ENCODE measurements around the gene DPH2. TPM values are rescaled to one million over a fixed set of nuclear protein-coding genes. Genes with fewer than 3 reads are reported as not detected.

Gene DPH2
- total RNA-seq, 1 donor from 2014 or later = 51.6 TPM

GRCh38 chr1:43996733-43997115 is 26.9 kb downstream of the DPH2 start:
- ChIA-PET CTCF (no interaction called here), POLR2A (no interaction called here)
- DNase-seq (no peak), ATAC-seq (ENCODE audit: low read depth) (no peak)
- no peaks in the 10 kb centered on the region for H3K36me3 Mint-ChIP-seq (ENCODE audit: low read depth)
- intact Hi-C loops (cut with micrococcal nuclease) = loop anchor here (10.0 kb wide), 1 partner anchor 638 kb away; no protein-coding TSS in a partner anchor
- H3K9me3 Mint-ChIP-seq = no peaks in the 10 kb centered on the region
- H3K27me3 Mint-ChIP-seq = no peaks in the 10 kb centered on the region
- H3K4me1 Mint-ChIP-seq = peaks cover 29% of the 10 kb centered on the region
- H3K27ac Mint-ChIP-seq = no peak overlapping the region
- no peak overlapping the region for H3K4me3 Mint-ChIP-seq
- TF ChIP-seq, protein P1, sequence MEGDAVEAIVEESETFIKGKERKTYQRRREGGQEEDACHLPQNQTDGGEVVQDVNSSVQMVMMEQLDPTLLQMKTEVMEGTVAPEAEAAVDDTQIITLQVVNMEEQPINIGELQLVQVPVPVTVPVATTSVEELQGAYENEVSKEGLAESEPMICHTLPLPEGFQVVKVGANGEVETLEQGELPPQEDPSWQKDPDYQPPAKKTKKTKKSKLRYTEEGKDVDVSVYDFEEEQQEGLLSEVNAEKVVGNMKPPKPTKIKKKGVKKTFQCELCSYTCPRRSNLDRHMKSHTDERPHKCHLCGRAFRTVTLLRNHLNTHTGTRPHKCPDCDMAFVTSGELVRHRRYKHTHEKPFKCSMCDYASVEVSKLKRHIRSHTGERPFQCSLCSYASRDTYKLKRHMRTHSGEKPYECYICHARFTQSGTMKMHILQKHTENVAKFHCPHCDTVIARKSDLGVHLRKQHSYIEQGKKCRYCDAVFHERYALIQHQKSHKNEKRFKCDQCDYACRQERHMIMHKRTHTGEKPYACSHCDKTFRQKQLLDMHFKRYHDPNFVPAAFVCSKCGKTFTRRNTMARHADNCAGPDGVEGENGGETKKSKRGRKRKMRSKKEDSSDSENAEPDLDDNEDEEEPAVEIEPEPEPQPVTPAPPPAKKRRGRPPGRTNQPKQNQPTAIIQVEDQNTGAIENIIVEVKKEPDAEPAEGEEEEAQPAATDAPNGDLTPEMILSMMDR (IDR thresholded peaks at IDR 0.05) = no peak

- ChIA-PET CTCF (no interaction called here), POLR2A (no interaction called here)
- ATAC-seq (ENCODE audit: low read depth) (no peak), DNase-seq (no peak)
- intact Hi-C loops (cut with micrococcal nuclease) = loop anchor here (10.0 kb wide), 1 partner anchor 637 kb away; no protein-coding TSS in a partner anchor
- H3K4me1 Mint-ChIP-seq = peaks cover 24% of the 10 kb centered on the region
- no peak overlapping the region for H3K4me3 Mint-ChIP-seq
- no peaks in the 10 kb centered on the region for H3K9me3 Mint-ChIP-seq
- TF ChIP-seq, protein P1 (IDR thresholded peaks at IDR 0.05) = no peak
- no peaks in the 10 kb centered on the region for H3K36me3 Mint-ChIP-seq (ENCODE audit: low read depth)
- no peak overlapping the region for H3K27ac Mint-ChIP-seq
- H3K27me3 Mint-ChIP-seq = no peaks in the 10 kb centered on the region
Observed at GRCh38 chr1:43997295-43997999, 27.6 kb downstream of the DPH2 start.

GRCh38 chr1:43998000-43998378 is 28.2 kb downstream of the DPH2 start:
- intact Hi-C loops (cut with micrococcal nuclease) = loop anchor here (10.0 kb wide), 1 partner anchor 637 kb away; no protein-coding TSS in a partner anchor
- Mint-ChIP-seq H3K4me3 (no peak overlapping the region), H3K27ac (no peak overlapping the region), H3K27me3 (no peaks in the 10 kb centered on the region), H3K9me3 (no peaks in the 10 kb centered on the region), H3K36me3 (ENCODE audit: low read depth) (no peaks in the 10 kb centered on the region), H3K4me1 (peaks cover 19% of the 10 kb centered on the region)
- ATAC-seq (ENCODE audit: low read depth) (no peak), DNase-seq (no peak)
- ChIA-PET CTCF (no interaction called here), POLR2A (no interaction called here)
- TF ChIP-seq, protein P1 (IDR thresholded peaks at IDR 0.05) = no peak

DNA sequence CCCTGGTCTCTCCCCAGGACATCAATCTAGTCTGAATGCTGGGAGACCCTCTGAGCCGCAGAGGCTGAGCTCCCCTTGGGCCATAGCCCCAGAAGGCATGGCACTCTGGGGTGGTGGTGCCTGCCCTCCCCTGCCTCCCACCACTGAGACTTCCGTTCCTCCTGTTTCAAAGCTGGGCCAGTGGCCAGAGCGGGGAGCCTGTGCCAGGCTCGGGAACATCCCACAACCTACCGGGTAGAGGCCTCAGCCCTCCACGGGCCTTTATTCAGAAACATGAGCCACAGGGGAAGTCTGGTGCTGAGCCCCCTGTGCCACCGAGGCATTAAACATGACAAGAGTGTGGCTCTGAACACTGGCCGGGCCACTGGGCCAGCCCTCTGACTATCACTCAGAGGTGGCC is 29.6 kb downstream of the DPH2 start:
- no peak for ATAC-seq (ENCODE audit: low read depth)
- H3K27me3 Mint-ChIP-seq = no peaks in the 10 kb centered on the region
- no peak for DNase-seq
- H3K36me3 Mint-ChIP-seq (ENCODE audit: low read depth) = no peaks in the 10 kb centered on the region
- TF ChIP-seq, protein P1 (IDR thresholded peaks at IDR 0.05) = no peak
- peaks cover 6% of the 10 kb centered on the region for H3K4me1 Mint-ChIP-seq
- no peak overlapping the region for H3K27ac Mint-ChIP-seq
- no peaks in the 10 kb centered on the region for H3K9me3 Mint-ChIP-seq
- ChIA-PET POLR2A (no interaction called here), CTCF (interaction anchor here (9.2 kb wide), 1 partner anchor 36 kb away, joined by 150 read pairs; no protein-coding TSS in a partner anchor)
- intact Hi-C loops (cut with micrococcal nuclease) = loop anchor here (10.0 kb wide), 1 partner anchor 635 kb away; no protein-coding TSS in a partner anchor
- H3K4me3 Mint-ChIP-seq = no peak overlapping the region

DNA sequence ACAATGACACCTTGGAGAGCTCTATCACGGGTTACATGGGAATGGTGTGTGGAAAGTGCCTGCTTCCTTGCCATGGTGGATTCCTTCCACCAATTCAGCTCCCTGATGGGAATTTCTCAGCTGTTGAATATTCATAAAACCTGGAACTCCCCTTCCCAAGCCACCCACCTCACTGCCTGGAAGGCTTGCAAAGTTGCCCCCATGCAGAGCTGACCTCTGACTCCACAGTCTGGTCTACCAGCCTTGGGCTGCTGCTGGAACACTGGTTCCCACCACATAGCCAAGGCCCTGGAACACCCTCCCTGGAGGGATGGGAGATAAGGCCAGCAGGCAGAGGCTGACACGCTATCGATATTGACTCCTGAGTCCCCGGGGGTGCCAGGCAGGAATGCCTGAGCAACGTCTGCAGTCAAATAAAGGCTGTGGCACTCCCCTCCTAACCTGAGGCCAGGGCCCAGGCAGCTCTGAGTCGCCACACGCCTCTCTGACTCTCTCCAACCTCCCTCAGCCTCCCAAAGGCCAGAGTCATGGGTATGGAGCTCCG is 30.4 kb downstream of the DPH2 start:
- intact Hi-C loops (cut with micrococcal nuclease) = no loop called here
- no peaks in the 10 kb centered on the region for H3K9me3 Mint-ChIP-seq
- H3K27me3 Mint-ChIP-seq = no peaks in the 10 kb centered on the region
- TF ChIP-seq, protein P1 (IDR thresholded peaks at IDR 0.05) = no peak
- peaks cover 2% of the 10 kb centered on the region for H3K4me1 Mint-ChIP-seq
- no peak overlapping the region for H3K27ac Mint-ChIP-seq
- DNase-seq (no peak), ATAC-seq (ENCODE audit: low read depth) (no peak)
- no peaks in the 10 kb centered on the region for H3K36me3 Mint-ChIP-seq (ENCODE audit: low read depth)
- ChIA-PET POLR2A (interaction anchor here (0.5 kb wide), 1 partner anchor 47 kb away, joined by 3 read pairs; no protein-coding TSS in a partner anchor), CTCF (interaction anchor here (9.2 kb wide), 1 partner anchor 35 kb away, joined by 150 read pairs; no protein-coding TSS in a partner anchor)
- no peak overlapping the region for H3K4me3 Mint-ChIP-seq

Measured in activated B cell treated with CpG ODN at 0.5 μM for 24 hours (primary cell).